Endometrial microvascular endothelial cells (primary cell): ENCODE results near the gene UBAC1. TPM values are rescaled to one million over a fixed set of nuclear protein-coding genes. Genes with fewer than 3 reads are reported as not detected.
"Not testable (repeated sequence)": the region's sequence is repeated elsewhere in the genome, so short reads cannot be mapped to it uniquely, and the experiment has no call there.

Experiments
- in situ Hi-C: cut with HindIII; loops from 2 replicates; pipeline ENCODE4 v1.10.0; 2017; ENCODE audit warnings: low sequenced_read_pairs, low pct_unique_long_range_greater_than_20kb; ENCODE audit errors: inconsistent ontology term
- total RNA-seq: library from RNA; depleted of rRNA; stranded (reverse); fragments of >200 nt; gene quantifications from one replicate; pipeline ENCODE4 v1.2.3, GENCODE V29; 2015; ENCODE audit errors: inconsistent ontology term

The UBAC1 gene
- total RNA-seq, 1 donor from 2014 or later: 46.9 TPM

GRCh38 chr9:135947582-135947981 is 13.6 kb downstream of the UBAC1 start:
- in situ Hi-C loops: no loop called here

GRCh38 chr9:135947105-135947504 is 14.1 kb downstream of the UBAC1 start:
- in situ Hi-C loops: not testable (repeated sequence)

- in situ Hi-C loops: no loop called here
Measured at GRCh38 chr9:135946392-135946994, 14.7 kb downstream of the UBAC1 start.

DNA sequence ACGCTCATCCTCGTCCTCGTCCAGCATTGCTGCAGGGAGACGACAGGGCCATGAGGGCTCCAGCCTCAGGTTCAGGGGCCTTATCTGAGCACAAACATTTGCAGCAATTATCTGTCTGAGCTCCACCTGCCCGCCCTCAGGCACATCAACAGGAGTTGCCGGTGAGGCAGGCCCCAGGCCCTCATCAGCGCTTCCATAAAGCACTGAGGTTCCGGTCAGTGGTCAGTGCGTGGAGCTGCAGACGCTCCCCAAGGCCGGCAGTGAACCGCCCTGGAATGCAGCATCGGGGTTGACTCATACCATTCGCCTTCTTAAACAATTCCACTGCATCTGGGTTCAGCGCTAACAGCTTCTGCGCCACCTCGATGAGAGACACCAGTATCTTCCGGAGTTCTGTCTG is 15.2 kb downstream of the UBAC1 start:
- in situ Hi-C loops: no loop called here

DNA sequence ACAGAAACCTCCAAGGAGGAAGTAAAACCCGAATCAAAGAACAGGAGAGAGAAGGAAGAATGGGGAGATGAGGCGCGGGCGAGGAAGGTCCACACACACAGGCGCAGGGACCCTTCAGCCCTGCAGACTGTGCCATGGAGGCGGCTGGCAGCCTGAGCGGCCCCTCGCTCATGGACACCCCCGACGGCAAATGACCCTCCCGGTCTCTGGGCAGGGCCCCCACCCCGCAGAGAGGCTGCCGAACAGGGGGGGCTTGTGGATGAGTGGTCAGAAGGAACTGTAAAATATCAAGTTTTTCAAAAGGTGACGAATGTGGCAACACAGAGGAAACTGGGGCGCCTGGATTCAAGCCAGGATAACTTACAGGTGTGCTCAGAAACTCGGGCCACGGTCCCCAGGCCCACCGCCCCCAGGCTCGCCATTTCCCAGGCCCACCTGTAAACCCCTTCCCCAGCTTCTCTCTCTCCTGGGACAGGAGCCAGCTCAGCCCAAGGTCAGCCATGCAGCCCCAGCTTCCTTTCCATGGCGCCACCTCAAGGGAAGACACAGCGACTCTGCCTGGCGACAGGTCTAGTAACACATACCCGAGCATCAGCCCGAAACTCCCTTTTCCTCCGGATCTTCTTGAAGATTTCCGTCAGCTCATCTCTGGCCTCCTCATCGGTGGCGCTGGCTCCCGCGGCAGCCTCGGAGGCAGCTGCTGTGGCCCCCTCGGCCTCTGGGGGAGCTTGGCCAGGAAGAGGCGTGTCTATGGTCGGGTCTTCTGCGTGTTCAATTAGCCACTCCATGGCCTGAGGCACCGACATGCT is 16.5 kb downstream of the UBAC1 start:
- in situ Hi-C loops: no loop called here

GRCh38 chr9:135943604-135944003 is 17.6 kb downstream of the UBAC1 start:
- in situ Hi-C loops: not testable (repeated sequence)

DNA sequence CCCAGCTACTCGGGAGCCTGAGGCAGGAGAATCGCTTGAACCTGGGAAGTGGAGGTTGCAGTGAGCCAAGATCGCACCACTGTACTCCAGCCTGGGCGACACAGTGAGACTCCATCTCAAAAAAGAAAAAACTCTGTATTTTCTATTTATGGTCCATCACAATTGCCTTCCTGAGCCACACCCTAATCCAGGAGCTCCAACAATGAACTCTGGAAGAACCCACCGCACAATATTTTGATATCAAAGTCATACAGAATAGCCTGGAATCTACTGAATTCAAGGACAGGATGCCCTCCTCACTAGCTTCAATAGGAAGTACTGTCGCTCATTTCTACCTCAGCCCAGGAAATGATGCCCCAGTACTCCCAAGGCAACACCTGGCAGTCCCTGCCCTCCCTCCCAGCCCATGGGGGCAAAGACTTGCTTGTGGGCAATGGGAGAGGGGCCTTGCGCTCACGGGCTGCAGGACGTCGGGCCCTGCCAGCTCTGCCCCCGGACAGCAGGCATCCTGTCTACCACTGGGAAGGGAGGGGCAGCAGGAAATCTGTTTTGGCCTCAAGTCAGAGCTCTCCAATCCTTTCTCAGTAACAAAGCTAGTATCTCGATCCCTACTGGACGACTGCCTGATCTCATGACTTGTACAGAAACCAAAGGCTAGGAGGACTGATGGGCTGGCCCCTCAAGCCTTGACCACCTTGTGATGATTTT is 19.7 kb downstream of the UBAC1 start:
- in situ Hi-C loops: no loop called here

DNA sequence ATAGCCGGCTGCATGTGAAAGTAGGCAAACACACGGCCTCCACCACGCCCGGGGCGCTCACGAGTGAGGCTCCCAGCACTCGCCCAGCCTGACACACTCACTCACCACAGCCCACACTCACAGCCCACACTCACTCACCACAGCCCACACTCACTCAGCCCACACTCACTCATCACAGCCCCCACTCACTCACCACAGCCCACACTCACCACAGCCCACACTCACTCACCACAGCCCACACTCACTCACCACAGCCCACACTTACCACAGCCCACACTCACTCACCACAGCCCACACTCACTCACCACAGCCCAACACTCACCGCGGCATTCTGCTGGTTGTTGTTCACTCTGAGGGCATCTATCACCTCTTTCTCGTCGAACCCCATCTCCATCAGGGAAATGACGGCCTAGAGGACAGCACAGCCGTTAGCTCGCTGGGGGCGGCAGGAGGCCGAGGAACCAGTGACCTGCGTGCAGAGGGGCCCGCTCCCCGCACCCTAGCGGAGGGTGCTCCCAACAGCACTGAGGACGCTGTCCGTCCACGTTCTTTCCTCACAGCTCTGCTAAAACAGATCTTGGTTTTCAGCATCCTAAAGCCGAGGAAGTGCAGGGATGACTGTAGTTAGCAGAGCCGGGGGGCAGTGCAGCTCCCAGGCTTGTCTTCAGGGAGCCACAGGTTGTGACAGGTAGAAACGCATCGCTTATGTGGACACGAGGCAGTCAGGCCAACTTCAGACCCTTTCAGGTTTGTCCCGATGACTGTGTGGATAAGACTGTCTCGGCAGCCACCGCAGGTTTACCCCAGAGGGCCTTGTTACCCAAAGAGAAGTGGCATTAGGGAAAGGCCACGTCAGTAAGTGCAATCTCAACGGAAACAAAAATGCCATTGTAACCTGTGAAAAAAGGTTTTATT is 21.6 kb downstream of the UBAC1 start:
- in situ Hi-C loops: no loop called here

GRCh38 chr9:135937521-135938489 is 23.4 kb downstream of the UBAC1 start:
- in situ Hi-C loops: no loop called here

DNA sequence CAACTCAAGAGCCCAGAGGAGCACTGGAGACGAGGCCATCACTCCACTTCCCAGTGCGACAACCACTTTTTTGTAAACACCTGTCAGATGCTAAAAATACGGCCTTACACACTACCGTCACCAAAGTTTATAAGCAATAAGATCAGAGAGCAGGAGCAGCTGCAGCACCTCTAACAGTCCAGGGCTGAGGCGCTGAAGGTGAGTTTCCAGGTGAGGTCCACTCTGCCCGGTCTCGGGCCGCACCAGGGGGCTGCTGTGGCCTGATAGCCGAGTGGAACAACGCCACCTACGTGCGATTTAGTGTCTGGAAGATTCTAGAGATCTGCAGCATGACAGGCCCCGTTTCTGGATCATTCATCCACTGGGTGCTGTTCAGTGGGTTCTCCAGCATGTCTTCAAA is 28.1 kb downstream of the UBAC1 start:
- in situ Hi-C loops: no loop called here

DNA sequence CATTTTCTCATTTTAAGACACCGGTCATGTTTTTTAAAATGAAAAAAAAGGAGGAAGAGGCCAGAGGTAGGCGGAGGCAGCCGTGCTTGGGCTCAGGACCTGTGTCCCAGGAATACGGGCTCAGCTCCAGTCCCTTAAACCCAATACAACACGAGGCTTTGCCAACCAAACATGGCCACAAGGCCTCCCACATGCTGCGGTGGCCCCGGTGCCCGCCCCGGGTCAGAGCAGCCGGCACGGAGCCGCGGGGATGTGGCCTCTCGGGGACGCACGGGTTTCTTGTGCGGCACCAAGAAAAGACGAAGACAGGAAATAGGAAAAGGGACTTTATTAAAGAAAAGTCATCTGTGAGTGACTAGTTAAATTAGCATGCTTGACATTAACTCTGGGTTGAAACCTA is 28.5 kb downstream of the UBAC1 start:
- in situ Hi-C loops: no loop called here

GRCh38 chr9:135931349-135931820 is 29.8 kb downstream of the UBAC1 start:
- in situ Hi-C loops: no loop called here

DNA sequence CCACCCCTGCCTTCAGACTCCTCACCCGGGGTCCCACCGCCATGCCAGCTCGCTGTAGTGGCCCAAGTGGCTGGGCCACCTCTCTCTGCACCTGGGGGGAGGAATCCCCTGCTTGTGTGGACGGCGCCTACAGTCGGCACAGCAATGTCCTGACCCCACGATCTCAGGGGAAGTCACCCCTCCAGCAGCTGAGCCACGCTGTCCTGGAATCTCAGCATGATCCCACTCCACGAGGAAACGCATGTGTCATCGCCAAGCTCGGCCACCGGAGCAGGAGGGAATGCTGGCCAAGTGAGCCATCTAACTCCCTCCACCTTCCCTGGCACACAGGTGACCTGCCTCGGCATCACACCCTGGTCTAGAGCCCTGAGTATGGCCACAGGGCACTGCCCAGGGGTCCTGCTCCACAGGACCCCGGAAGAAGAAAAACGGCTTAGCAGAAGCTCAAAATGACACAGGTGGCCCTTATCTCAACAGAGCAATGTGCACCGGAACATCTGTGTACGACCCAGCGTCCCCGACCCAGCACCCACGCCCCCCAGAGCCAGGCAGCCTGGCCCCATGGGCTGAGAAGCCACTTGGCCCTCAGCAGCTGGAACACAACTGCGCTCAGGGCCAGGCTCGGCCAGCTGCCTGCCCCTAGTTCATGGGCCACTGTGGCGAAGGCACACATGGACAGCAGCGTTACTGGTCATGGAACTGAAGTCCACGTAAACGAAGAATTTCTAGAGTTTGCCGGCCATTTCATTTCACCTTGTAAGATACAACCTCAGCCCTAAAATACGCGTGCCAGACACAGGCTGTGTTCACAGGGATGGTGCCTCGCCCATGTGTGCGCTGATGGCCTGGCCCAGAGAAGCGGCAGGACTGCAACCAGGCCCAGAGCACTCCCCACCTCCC is 30.5 kb downstream of the UBAC1 start:
- in situ Hi-C loops: no loop called here

DNA sequence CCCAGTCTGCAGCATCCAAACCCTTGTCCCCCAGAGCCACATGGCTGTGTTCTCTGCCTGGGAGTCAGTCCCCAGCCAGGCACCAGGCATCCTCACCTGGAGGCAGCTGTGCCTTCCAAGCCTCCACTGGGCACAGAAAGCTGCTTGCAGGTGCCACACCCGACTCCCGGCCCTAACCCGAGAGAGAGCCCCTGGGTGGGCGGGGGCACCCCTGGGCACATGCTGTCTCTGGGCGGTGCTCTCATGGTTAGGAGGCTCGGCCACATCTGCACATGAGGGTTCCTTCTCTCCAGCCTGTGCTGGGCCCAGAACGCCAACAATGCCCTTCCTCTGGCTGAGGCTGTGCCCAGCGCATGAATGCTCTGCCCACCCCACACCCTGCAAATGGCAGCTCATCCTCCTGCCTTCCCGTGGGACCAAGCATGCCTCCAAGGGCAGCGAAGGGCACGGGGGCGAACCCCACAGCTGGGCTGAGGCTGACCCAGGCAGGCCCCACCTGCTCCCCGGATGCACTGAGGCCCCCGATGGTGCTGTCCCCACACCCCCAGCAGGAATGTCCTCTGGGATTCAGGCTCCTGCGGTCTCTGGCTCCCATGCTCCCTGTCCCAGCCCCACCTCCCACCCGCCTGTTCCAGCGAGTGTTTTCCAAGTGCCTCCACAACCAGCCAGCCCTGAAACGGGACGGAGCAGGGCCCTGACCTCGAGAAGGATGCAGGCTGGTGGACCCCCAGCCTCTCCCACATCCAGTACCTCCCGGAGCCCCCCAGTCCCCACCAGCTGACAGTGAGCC is 31.3 kb downstream of the UBAC1 start:
- in situ Hi-C loops: no loop called here

- in situ Hi-C loops: no loop called here
Measured at GRCh38 chr9:135928731-135929655, 32.2 kb downstream of the UBAC1 start.
